Globus pallidus (tissue), 1 donor: ENCODE results near the gene NPR2.
A peak's percentile ranks its signal among the peaks of the same experiment; 100 is the strongest.

Experiments
- DNase-seq: peaks from one replicate; pipeline ENCODE4 v3.0.0-alpha.2; 2015; ENCODE audit warnings: low spot score

The NPR2 gene

GRCh38 chr9:35800530-35800929, 9.1 kb downstream of the NPR2 start:
- no peak for DNase-seq

- DNase-seq = no peak
Measured at GRCh38 chr9:35801328-35802128, 10.1 kb downstream of the NPR2 start.

- no peak for DNase-seq
Measured at GRCh38 chr9:35806101-35806500, 14.7 kb downstream of the NPR2 start.

GRCh38 chr9:35808433-35808832, 17.0 kb downstream of the NPR2 start:
- no peak for DNase-seq

GRCh38 chr9:35810122-35810521, 18.7 kb downstream of the NPR2 start:
- DNase-seq = no peak

- DNase-seq = peak; percentile 46
Measured at GRCh38 chr9:35811381-35812024, 20.1 kb downstream of the NPR2 start.

- peak; percentile 94 for DNase-seq
Measured at GRCh38 chr9:35812025-35812602, 20.7 kb downstream of the NPR2 start, which contains the start of gene SPAG8. Gene SPAG8, minus strand, starts transcription at chr9:35812262. Its CDS starts 115 bp downstream, at chr9:35812147.

GRCh38 chr9:35813434-35814105, 22.2 kb downstream of the NPR2 start:
- no peak for DNase-seq

GRCh38 chr9:35814106-35814840, 22.9 kb downstream of the NPR2 start:
- peak; percentile 78 for DNase-seq

- peak; percentile 98 for DNase-seq
Measured at GRCh38 chr9:35814841-35815543, 23.6 kb downstream of the NPR2 start, which contains the start of gene HINT2. Gene HINT2, minus strand, starts transcription at chr9:35815042. Its CDS starts 63 bp downstream, at chr9:35814979.

- DNase-seq = no peak
Measured at GRCh38 chr9:35816708-35817107, 25.3 kb downstream of the NPR2 start.

GRCh38 chr9:35818341-35818740, 26.9 kb downstream of the NPR2 start:
- DNase-seq = no peak

GRCh38 chr9:35820076-35820475, 28.7 kb downstream of the NPR2 start:
- DNase-seq = no peak

GRCh38 chr9:35822926-35823325, 31.5 kb downstream of the NPR2 start:
- DNase-seq = no peak

GRCh38 chr9:35826071-35826701, 34.8 kb downstream of the NPR2 start:
- peak; percentile 49 for DNase-seq

- no peak for DNase-seq
Measured at GRCh38 chr9:35827486-35827885, 36.1 kb downstream of the NPR2 start.

GRCh38 chr9:35828716-35829083, 37.3 kb downstream of the NPR2 start, which contains the start of gene FAM221B:
Gene FAM221B, minus strand, starts transcription at chr9:35828732. Its CDS starts 2,571 bp downstream, at chr9:35826161.
- no peak for DNase-seq

- DNase-seq = peak; percentile 94
Measured at GRCh38 chr9:35829084-35829763, 37.8 kb downstream of the NPR2 start, which contains the start of gene TMEM8B. Gene TMEM8B, plus strand, starts transcription at chr9:35829228. Its CDS starts 220 bp downstream, at chr9:35829448.

GRCh38 chr9:35829764-35830096, 38.3 kb downstream of the NPR2 start:
- no peak for DNase-seq

- DNase-seq = no peak
Measured at GRCh38 chr9:35831040-35831439, 39.6 kb downstream of the NPR2 start.
